ENCODE measurements around the gene MPDZ. TPM values are rescaled to one million over a fixed set of nuclear protein-coding genes. Genes with fewer than 3 reads are reported as not detected.

MPDZ gene
- total and polyA plus RNA-seq, 2 experiments from 2014 or later: 33.0 to 43.1 TPM

DNA sequence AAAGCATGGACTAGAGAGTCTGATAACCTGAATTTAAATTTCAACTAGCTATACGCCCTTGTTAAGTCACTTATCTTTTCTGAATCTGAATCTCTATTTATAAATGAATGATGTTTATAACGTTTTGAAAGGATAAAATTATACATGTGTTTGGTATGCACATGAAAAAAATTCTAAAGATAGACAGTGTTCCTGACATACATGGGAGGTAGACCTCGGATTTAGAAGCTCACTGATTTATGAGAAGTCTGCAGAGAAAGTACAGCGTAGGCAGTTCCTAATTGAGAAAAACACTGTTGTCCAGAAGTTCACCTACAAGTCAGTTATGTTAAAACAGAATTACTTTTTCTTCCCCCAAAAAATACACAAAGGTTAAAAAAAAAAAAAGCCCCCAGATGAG lies 26.6 kb downstream of the MPDZ start (continued):
- no peak for TF ChIP-seq ZNF331 (CRISPR knock-in tag; IDR thresholded peaks at IDR 0.05; ENCODE audit: low read depth)

DNA sequence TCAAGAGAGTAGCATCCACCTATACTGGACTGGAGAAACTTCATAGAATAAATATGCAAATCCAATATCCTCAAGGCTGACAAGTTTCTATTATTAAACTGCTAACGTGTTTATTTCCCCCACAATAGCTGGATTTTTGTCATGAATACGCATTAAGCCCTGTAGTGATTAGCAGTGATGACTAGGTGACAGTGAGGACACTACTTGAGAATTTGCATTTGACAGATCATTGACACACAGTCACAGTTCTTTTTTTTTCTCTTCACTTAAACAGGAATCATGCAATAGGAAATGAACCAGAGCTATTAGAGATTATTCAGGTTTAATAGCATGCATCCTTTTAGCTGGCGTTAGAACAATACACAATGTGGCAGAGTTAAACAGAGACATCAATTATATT lies 35.3 kb downstream of the MPDZ start:
- no peaks in the 10 kb centered on the region for H3K4me1 Mint-ChIP-seq
- H3K36me3 Mint-ChIP-seq (ENCODE audit: low read depth): no peaks in the 10 kb centered on the region; the same call in 1 of the 3 replicates
- Histone ChIP-seq H2AFZ (no peak overlapping the region), H3K4me3 (no peak overlapping the region), H3F3A (replicated peaks; ENCODE audit: low read depth) (no peaks in the 10 kb centered on the region), H3K36me3 (ENCODE audit: insufficient read depth) (no peaks in the 10 kb centered on the region), H3K4me1 (ENCODE audit: insufficient read depth) (no peaks in the 10 kb centered on the region), H3K79me2 (replicated peaks; ENCODE audit: insufficient read depth) (no peaks in the 10 kb centered on the region), H4K20me1 (replicated peaks; ENCODE audit: insufficient read depth) (no peaks in the 10 kb centered on the region), H3K27me3 (ENCODE audit: insufficient read depth) (no peaks in the 10 kb centered on the region), H3K4me2 (no peak overlapping the region), H3K9me2 (ENCODE audit: insufficient read depth) (no peaks in the 10 kb centered on the region), H3K27ac (ENCODE audit: low read depth) (no peak overlapping the region)
- H3K27me3 Mint-ChIP-seq (ENCODE audit: insufficient read depth, low read depth, poor library complexity): no peaks in the 10 kb centered on the region
- no peak overlapping the region for H3K27ac Mint-ChIP-seq
- TF ChIP-seq, protein P1, sequence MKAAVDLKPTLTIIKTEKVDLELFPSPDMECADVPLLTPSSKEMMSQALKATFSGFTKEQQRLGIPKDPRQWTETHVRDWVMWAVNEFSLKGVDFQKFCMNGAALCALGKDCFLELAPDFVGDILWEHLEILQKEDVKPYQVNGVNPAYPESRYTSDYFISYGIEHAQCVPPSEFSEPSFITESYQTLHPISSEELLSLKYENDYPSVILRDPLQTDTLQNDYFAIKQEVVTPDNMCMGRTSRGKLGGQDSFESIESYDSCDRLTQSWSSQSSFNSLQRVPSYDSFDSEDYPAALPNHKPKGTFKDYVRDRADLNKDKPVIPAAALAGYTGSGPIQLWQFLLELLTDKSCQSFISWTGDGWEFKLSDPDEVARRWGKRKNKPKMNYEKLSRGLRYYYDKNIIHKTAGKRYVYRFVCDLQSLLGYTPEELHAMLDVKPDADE (IDR thresholded peaks at IDR 0.05): no peak
- no peak overlapping the region for H3K4me3 Mint-ChIP-seq
- no peaks in the 10 kb centered on the region for H3K9me3 Mint-ChIP-seq
- DNase-seq (ENCODE audit: low spot score): no peak
- no peak for ATAC-seq

DNA sequence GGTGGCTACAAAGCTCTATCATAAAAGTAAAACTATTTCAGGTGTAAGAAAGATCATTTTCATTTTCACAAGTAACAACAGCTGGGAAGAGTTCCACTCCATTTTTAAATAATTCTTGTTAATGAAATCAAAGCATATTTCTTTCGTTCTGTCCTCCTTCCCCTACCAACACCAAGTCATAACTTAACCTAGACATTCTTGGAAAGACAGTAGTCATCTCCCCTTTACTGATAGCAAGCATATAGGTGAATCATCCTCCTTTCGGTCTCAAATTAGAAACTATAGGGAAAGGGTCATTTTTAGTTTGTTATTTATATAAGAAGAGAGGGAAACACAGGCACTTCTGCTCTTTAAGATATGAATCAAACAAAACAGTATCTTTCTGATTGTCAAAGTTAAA lies 38.2 kb downstream of the MPDZ start:
- no peaks in the 10 kb centered on the region for H3K9me3 Mint-ChIP-seq
- H2AFZ ChIP-seq: no peak overlapping the region
- no peaks in the 10 kb centered on the region for H4K20me1 ChIP-seq (replicated peaks; ENCODE audit: insufficient read depth)
- H3K4me2 ChIP-seq: no peak overlapping the region
- H3K27ac ChIP-seq (ENCODE audit: low read depth): no peak overlapping the region
- no peaks in the 10 kb centered on the region for H3K9me2 ChIP-seq (ENCODE audit: insufficient read depth)
- H3K36me3 ChIP-seq (ENCODE audit: insufficient read depth): no peaks in the 10 kb centered on the region
- H3K4me3 Mint-ChIP-seq: no peak overlapping the region
- no peaks in the 10 kb centered on the region for H3K27me3 ChIP-seq (ENCODE audit: insufficient read depth)
- no peak overlapping the region for H3K4me3 ChIP-seq
- no peaks in the 10 kb centered on the region for H3K4me1 ChIP-seq (ENCODE audit: insufficient read depth)
- no peaks in the 10 kb centered on the region for H3F3A ChIP-seq (replicated peaks; ENCODE audit: low read depth)
- H3K4me1 Mint-ChIP-seq: no peaks in the 10 kb centered on the region
- no peak overlapping the region for H3K27ac Mint-ChIP-seq
- H3K79me2 ChIP-seq (replicated peaks; ENCODE audit: insufficient read depth): no peaks in the 10 kb centered on the region
- DNase-seq (ENCODE audit: low spot score) (no peak), ATAC-seq (no peak)
- no peaks in the 10 kb centered on the region for H3K27me3 Mint-ChIP-seq (ENCODE audit: insufficient read depth, low read depth, poor library complexity)
- H3K36me3 Mint-ChIP-seq (ENCODE audit: low read depth): no peaks in the 10 kb centered on the region; the same call in 1 of the 3 replicates
- TF ChIP-seq, protein P2, sequence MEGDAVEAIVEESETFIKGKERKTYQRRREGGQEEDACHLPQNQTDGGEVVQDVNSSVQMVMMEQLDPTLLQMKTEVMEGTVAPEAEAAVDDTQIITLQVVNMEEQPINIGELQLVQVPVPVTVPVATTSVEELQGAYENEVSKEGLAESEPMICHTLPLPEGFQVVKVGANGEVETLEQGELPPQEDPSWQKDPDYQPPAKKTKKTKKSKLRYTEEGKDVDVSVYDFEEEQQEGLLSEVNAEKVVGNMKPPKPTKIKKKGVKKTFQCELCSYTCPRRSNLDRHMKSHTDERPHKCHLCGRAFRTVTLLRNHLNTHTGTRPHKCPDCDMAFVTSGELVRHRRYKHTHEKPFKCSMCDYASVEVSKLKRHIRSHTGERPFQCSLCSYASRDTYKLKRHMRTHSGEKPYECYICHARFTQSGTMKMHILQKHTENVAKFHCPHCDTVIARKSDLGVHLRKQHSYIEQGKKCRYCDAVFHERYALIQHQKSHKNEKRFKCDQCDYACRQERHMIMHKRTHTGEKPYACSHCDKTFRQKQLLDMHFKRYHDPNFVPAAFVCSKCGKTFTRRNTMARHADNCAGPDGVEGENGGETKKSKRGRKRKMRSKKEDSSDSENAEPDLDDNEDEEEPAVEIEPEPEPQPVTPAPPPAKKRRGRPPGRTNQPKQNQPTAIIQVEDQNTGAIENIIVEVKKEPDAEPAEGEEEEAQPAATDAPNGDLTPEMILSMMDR (conservative IDR thresholded peaks at IDR 0.05; ENCODE audit: low read depth in 2 of 2): no peak
- no peak for TF ChIP-seq JUNB (IDR thresholded peaks at IDR 0.05; ENCODE audit: unreplicated experiment)
- TF ChIP-seq, protein P1 (IDR thresholded peaks at IDR 0.05): no peak
- no peak for TF ChIP-seq ZNF331 (CRISPR knock-in tag; IDR thresholded peaks at IDR 0.05; ENCODE audit: low read depth)
- no peak for TF ChIP-seq STAT1 (IDR thresholded peaks at IDR 0.05; ENCODE audit: unreplicated experiment)
- TF ChIP-seq POLR2AphosphoS5 (IDR thresholded peaks at IDR 0.05; ENCODE audit: low read depth): no peak
- no peak for TF ChIP-seq EZH2 (IDR thresholded peaks at IDR 0.05; ENCODE audit: low read depth, unreplicated experiment)
- TF ChIP-seq, protein P3, sequence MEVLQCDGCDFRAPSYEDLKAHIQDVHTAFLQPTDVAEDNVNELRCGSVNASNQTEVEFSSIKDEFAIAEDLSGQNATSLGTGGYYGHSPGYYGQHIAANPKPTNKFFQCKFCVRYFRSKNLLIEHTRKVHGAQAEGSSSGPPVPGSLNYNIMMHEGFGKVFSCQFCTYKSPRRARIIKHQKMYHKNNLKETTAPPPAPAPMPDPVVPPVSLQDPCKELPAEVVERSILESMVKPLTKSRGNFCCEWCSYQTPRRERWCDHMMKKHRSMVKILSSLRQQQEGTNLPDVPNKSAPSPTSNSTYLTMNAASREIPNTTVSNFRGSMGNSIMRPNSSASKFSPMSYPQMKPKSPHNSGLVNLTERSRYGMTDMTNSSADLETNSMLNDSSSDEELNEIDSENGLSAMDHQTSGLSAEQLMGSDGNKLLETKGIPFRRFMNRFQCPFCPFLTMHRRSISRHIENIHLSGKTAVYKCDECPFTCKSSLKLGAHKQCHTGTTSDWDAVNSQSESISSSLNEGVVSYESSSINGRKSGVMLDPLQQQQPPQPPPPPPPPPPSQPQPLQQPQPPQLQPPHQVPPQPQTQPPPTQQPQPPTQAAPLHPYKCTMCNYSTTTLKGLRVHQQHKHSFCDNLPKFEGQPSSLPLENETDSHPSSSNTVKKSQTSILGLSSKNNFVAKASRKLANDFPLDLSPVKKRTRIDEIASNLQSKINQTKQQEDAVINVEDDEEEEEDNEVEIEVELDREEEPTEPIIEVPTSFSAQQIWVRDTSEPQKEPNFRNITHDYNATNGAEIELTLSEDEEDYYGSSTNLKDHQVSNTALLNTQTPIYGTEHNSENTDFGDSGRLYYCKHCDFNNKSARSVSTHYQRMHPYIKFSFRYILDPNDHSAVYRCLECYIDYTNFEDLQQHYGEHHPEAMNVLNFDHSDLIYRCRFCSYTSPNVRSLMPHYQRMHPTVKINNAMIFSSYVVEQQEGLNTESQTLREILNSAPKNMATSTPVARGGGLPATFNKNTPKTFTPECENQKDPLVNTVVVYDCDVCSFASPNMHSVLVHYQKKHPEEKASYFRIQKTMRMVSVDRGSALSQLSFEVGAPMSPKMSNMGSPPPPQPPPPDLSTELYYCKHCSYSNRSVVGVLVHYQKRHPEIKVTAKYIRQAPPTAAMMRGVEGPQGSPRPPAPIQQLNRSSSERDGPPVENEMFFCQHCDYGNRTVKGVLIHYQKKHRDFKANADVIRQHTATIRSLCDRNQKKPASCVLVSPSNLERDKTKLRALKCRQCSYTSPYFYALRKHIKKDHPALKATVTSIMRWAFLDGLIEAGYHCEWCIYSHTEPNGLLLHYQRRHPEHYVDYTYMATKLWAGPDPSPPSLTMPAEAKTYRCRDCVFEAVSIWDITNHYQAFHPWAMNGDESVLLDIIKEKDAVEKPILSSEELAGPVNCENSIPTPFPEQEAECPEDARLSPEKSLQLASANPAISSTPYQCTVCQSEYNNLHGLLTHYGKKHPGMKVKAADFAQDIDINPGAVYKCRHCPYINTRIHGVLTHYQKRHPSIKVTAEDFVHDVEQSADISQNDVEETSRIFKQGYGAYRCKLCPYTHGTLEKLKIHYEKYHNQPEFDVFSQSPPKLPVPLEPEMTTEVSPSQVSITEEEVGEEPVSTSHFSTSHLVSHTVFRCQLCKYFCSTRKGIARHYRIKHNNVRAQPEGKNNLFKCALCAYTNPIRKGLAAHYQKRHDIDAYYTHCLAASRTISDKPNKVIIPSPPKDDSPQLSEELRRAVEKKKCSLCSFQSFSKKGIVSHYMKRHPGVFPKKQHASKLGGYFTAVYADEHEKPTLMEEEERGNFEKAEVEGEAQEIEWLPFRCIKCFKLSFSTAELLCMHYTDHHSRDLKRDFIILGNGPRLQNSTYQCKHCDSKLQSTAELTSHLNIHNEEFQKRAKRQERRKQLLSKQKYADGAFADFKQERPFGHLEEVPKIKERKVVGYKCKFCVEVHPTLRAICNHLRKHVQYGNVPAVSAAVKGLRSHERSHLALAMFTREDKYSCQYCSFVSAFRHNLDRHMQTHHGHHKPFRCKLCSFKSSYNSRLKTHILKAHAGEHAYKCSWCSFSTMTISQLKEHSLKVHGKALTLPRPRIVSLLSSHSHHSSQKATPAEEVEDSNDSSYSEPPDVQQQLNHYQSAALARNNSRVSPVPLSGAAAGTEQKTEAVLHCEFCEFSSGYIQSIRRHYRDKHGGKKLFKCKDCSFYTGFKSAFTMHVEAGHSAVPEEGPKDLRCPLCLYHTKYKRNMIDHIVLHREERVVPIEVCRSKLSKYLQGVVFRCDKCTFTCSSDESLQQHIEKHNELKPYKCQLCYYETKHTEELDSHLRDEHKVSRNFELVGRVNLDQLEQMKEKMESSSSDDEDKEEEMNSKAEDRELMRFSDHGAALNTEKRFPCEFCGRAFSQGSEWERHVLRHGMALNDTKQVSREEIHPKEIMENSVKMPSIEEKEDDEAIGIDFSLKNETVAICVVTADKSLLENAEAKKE (CRISPR knock-in tag; IDR thresholded peaks at IDR 0.05): no peak
- no peak for TF ChIP-seq CREB1 (CRISPR knock-in tag; IDR thresholded peaks at IDR 0.05; ENCODE audit: low read depth)

Data from GM23338 (cell line).